ENCODE results near the gene FBXO24. TPM values are rescaled to one million over a fixed set of nuclear protein-coding genes. Genes with fewer than 3 reads are reported as not detected.

Gene FBXO24
- total and polyA plus RNA-seq, 10 of the 15 experiments (the other 5 are each of a cell fraction or from before 2014, with no cell fraction given) = 0.11 to 0.96 (median 0.27) TPM; not detected in 4

- Histone ChIP-seq H3K4me1 (ENCODE audit: control insufficient read depth, insufficient read depth, low read length) (no peaks in the 10 kb centered on the region; the same call in 1 of the 2 replicates), H3K4me3 (no peak overlapping the region), H2AFZ (ENCODE audit: control insufficient read depth, low read depth, low read length) (no peak overlapping the region), H3K4me2 (ENCODE audit: control insufficient read depth, insufficient read depth) (no peak overlapping the region), H3K79me2 (ENCODE audit: control insufficient read depth, insufficient read depth, low read length) (no peaks in the 10 kb centered on the region), H3K9me3 (replicated peaks; ENCODE audit: control insufficient read depth, insufficient read depth, low read length) (no peaks in the 10 kb centered on the region), H3K27me3 (replicated peaks in 1 of 2; ENCODE audit: control insufficient read depth in 2 of 2, insufficient read depth in 2 of 2, low read length in 1 of 2) (no peaks in the 10 kb centered on the region; a peak in 1 of 4 replicates), H3K36me3 (ENCODE audit: control insufficient read depth in 2 of 2, insufficient read depth in 2 of 2, low read length in 1 of 2) (no peaks in the 10 kb centered on the region), H3K9ac (ENCODE audit: control insufficient read depth, insufficient read depth, low read length) (no peak overlapping the region), H4K20me1 (ENCODE audit: control insufficient read depth, insufficient read depth) (no peaks in the 10 kb centered on the region), H3K27ac (ENCODE audit: control insufficient read depth, insufficient read depth) (no peak overlapping the region)
- ChIA-PET POLR2A (interaction anchor here (0.7 kb wide), 1 partner anchor 137 kb away, joined by 4 read pairs; no protein-coding TSS in a partner anchor), SMC1A (ENCODE audit: uncharacterized antibody, unreplicated experiment) (no interaction called here), RAD21 (ENCODE audit: unreplicated experiment) (no interaction called here), CTCF (interaction anchor here (1.5 kb wide), 1 partner anchor 10 kb away, joined by 6 read pairs; no protein-coding TSS in a partner anchor)
- no peak for DNase-seq (ENCODE audit: low read depth, low spot score)
- FAIRE-seq = no peak
- in situ Hi-C loops (cut with MboI) = no loop called here
- WGBS (ENCODE audit: insufficient coverage, insufficient replicate concordance, low lambda C conversion rate, missing lambda C conversion rate) = 82% methylated on average over 17 of the region's 17 CpGs
- intact Hi-C loops (cut with micrococcal nuclease; ENCODE audit: unreplicated experiment) = no loop called here
- ATAC-seq = no peak
- TF ChIP-seq LARP7 (IDR thresholded peaks at IDR 0.05) (no peak), NR2C2 (IDR thresholded peaks at IDR 0.05; ENCODE audit: borderline replicate concordance, control insufficient read depth, insufficient read length, low read depth) (no peak), EED (IDR thresholded peaks at IDR 0.05; ENCODE audit: low read depth) (no peak), ATF7 (IDR thresholded peaks at IDR 0.05; ENCODE audit: low read depth) (no peak), SPI1 (IDR thresholded peaks at IDR 0.05; ENCODE audit: borderline replicate concordance, insufficient read depth, low read depth, low read length) (no peak), MYC (IDR thresholded peaks at IDR 0.05; ENCODE audit: insufficient read depth, insufficient read length, insufficient replicate concordance, low read length, severe bottlenecking) (no peak)
- TF ChIP-seq, protein P1, sequence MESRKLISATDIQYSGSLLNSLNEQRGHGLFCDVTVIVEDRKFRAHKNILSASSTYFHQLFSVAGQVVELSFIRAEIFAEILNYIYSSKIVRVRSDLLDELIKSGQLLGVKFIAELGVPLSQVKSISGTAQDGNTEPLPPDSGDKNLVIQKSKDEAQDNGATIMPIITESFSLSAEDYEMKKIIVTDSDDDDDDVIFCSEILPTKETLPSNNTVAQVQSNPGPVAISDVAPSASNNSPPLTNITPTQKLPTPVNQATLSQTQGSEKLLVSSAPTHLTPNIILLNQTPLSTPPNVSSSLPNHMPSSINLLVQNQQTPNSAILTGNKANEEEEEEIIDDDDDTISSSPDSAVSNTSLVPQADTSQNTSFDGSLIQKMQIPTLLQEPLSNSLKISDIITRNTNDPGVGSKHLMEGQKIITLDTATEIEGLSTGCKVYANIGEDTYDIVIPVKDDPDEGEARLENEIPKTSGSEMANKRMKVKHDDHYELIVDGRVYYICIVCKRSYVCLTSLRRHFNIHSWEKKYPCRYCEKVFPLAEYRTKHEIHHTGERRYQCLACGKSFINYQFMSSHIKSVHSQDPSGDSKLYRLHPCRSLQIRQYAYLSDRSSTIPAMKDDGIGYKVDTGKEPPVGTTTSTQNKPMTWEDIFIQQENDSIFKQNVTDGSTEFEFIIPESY (IDR thresholded peaks at IDR 0.05) = no peak
- BruUV-seq (replicated peaks) = no TSS peak
Measured at GRCh38 chr7:100639995-100640516, 53.9 kb downstream of the FBXO24 start.

Measured in GM12878 (cell line).